OCI-LY7 (cell line): ENCODE measurements around the gene POLD3. TPM values are rescaled to one million over a fixed set of nuclear protein-coding genes. Genes with fewer than 3 reads are reported as not detected.

Source experiments
- BruUV-seq: library from RNA; stranded (reverse); fragments of 400-500 nt; replicated peaks from 2 replicates; lab custom pipeline; 2021; lab: Mats Ljungman, UMichigan
- CTCF ChIA-PET: fragments of 300-600 bp; sonication (Branson Sonifier 250); formaldehyde crosslinking; loops from one replicate; lab custom pipeline; 2022; ENCODE audit warnings: antibody characterized with exemption; ENCODE audit not compliant: unreplicated experiment; lab: Charles Lee
- POLR2A ChIA-PET: fragments of 300-600 bp; sonication (Branson Sonifier 250); formaldehyde crosslinking; loops from one replicate; lab custom pipeline; 2022; ENCODE audit warnings: antibody characterized with exemption; lab: Charles Lee
- DNase-seq: peaks from one replicate; pipeline ENCODE4 v3.0.0-alpha.2; 2015; ENCODE audit warnings: low spot score
- H2AFZ ChIP-seq: fragments of 200-600 bp; sonication (generic), shearing (Covaris generic); 2 replicates; pipeline ENCODE4 v1.6.1; 2014; ENCODE audit warnings: mild to moderate bottlenecking, antibody characterized with exemption, low read length, moderate library complexity
- H3K27ac ChIP-seq: fragments of 200-600 bp; sonication (generic); 2 replicates; pipeline ENCODE4 v1.5.1; 2014; ENCODE audit warnings: mixed run types, low read depth, mild to moderate bottlenecking, moderate library complexity, low read length, inconsistent platforms; ENCODE audit not compliant: poor library complexity, severe bottlenecking
- H3K36me3 ChIP-seq: fragments of 200-600 bp; sonication (generic); 2 replicates; pipeline ENCODE4 v1.6.1; 2014; ENCODE audit warnings: mild to moderate bottlenecking, antibody characterized with exemption, low read length, moderate library complexity, mixed read lengths; ENCODE audit not compliant: insufficient read depth
- H3K4me1 ChIP-seq: fragments of 200-600 bp; sonication (generic); 2 replicates; pipeline ENCODE4 v1.5.1; 2014; ENCODE audit warnings: mild to moderate bottlenecking, low read length; ENCODE audit not compliant: insufficient read depth, poor library complexity, severe bottlenecking
- H3K4me2 ChIP-seq: fragments of 200-600 bp; sonication (generic); 2 replicates; pipeline ENCODE4 v1.6.1; 2014; ENCODE audit warnings: mild to moderate bottlenecking, low read length
- H3K4me3 ChIP-seq: fragments of 200-600 bp; sonication (generic); 2 replicates; pipeline ENCODE4 v1.5.1; 2014; ENCODE audit warnings: mild to moderate bottlenecking, low read depth, low read length; ENCODE audit not compliant: poor library complexity, severe bottlenecking
- H3K79me2 ChIP-seq: fragments of 200-600 bp; sonication (generic); 2 replicates; pipeline ENCODE4 v1.6.1; 2016; ENCODE audit warnings: low read depth, mild to moderate bottlenecking, low read length, moderate library complexity, mixed read lengths; ENCODE audit not compliant: insufficient read depth
- H3K9me2 ChIP-seq: fragments of 200-600 bp; sonication (generic); 2 replicates; pipeline ENCODE4 v1.6.1; 2016; ENCODE audit warnings: mild to moderate bottlenecking, low read length, mixed read lengths; ENCODE audit not compliant: insufficient read depth
- H3K9me3 ChIP-seq: fragments of 200-600 bp; sonication (generic); 2 replicates; pipeline ENCODE4 v1.6.1; 2014; ENCODE audit warnings: mild to moderate bottlenecking, mixed run types, low read length, mixed read lengths
- H4K20me1 ChIP-seq: fragments of 200-600 bp; sonication (generic); 2 replicates; pipeline ENCODE4 v1.6.1; 2014; ENCODE audit warnings: mild to moderate bottlenecking, antibody characterized with exemption, low read length, moderate library complexity, mixed read lengths; ENCODE audit not compliant: insufficient read depth
- CTCF ChIP-seq: fragments of 200-600 bp; sonication (generic); conservative IDR thresholded peaks from 2 replicates; pipeline ENCODE4 v1.5.1; 2014; ENCODE audit warnings: mild to moderate bottlenecking, antibody characterized with exemption, low read length, moderate library complexity, mixed read lengths
- EZH2phosphoT487 ChIP-seq: fragments of 200-600 bp; sonication (generic); IDR thresholded peaks from 2 replicates; pipeline ENCODE4 v1.6.1; 2018; ENCODE audit warnings: low read depth, borderline replicate concordance, mild to moderate bottlenecking, mixed run types, antibody characterized with exemption, low read length, moderate library complexity, mixed read lengths
- intact Hi-C: fragments of 100-400 bp; cut with micrococcal nuclease; formaldehyde crosslinking; loops from one replicate; pipeline ENCODE4 v1.10.0; 2022; ENCODE audit not compliant: unreplicated experiment
- total RNA-seq, 2 experiments: library from RNA; depleted of rRNA in 1 of 2; stranded (reverse); fragments of >200 nt in 1 of 2; shearing (Covaris generic) in 1 of 2; gene quantifications; 2 replicates each; pipeline ENCODE4 v1.2.3, GENCODE V29; 2014 to 2022

POLD3 gene
- total RNA-seq, 2 experiments from 2014 or later = 38.8 to 39.3 TPM

- Histone ChIP-seq H3K4me3 (no peak overlapping the region), H3K79me2 (no peaks in the 10 kb centered on the region), H3K27ac (no peak overlapping the region), H3K4me1 (peaks cover 7% of the 10 kb centered on the region), H3K36me3 (peaks cover 89% of the 10 kb centered on the region), H4K20me1 (no peaks in the 10 kb centered on the region), H3K9me2 (no peaks in the 10 kb centered on the region), H2AFZ (no peak overlapping the region), H3K9me3 (no peaks in the 10 kb centered on the region), H3K4me2 (no peak overlapping the region)
- no peak for DNase-seq
- TF ChIP-seq EZH2phosphoT487 (no peak), CTCF (no peak)
- intact Hi-C loops = no loop called here
- ChIA-PET CTCF (no interaction called here), POLR2A (interaction anchor here (1.0 kb wide), 1 partner anchor 11 kb away, joined by 5 read pairs; no protein-coding TSS in a partner anchor)
- BruUV-seq = no TSS peak
Observed at GRCh38 chr11:74627381-74627780, 35.0 kb downstream of the POLD3 start.

DNA sequence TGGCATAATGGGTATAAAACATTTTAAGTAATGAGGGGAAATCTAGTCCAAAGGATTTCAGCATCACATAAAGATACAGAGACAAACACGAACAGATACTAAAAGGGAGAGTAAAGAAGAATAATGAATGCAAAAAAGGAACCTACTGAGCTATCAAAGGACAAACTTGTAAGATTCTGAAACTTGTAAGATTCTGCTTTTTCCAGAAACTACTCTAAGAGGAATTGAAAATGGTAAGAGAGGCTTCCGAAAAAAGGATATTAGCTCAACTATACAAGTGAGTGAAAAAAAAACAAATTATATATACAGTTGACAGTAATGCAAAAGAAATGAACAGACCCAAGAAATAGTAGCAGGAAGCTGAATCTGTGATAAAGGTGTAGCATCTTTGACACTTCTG, 37.7 kb downstream of the POLD3 start:
- Histone ChIP-seq H3K4me3 (no peak overlapping the region), H3K9me2 (no peaks in the 10 kb centered on the region), H3K27ac (no peak overlapping the region), H2AFZ (no peak overlapping the region), H3K36me3 (peaks cover 91% of the 10 kb centered on the region), H3K79me2 (no peaks in the 10 kb centered on the region), H4K20me1 (no peaks in the 10 kb centered on the region), H3K4me2 (no peak overlapping the region), H3K4me1 (peaks cover 7% of the 10 kb centered on the region), H3K9me3 (no peaks in the 10 kb centered on the region)
- no TSS peak for BruUV-seq
- ChIA-PET POLR2A (no interaction called here), CTCF (no interaction called here)
- intact Hi-C loops = no loop called here
- DNase-seq = no peak
- TF ChIP-seq CTCF (no peak), EZH2phosphoT487 (no peak)
